Embryonic facial prominence (tissue), 1 donor: ENCODE data around the gene FARSB.
A peak's percentile ranks its signal among the peaks of the same experiment; 100 is the strongest.

Experiments
- DNase-seq: peaks from one replicate; pipeline ENCODE4 v3.0.0-alpha.2; 2016; ENCODE audit errors: extremely low spot score

The FARSB gene

GRCh38 chr2:222663479-222663878 lies 7.6 kb upstream of the FARSB start:
- no peak for DNase-seq

GRCh38 chr2:222656526-222657446 lies 894 bp upstream of the FARSB start:
- no peak for DNase-seq

DNA sequence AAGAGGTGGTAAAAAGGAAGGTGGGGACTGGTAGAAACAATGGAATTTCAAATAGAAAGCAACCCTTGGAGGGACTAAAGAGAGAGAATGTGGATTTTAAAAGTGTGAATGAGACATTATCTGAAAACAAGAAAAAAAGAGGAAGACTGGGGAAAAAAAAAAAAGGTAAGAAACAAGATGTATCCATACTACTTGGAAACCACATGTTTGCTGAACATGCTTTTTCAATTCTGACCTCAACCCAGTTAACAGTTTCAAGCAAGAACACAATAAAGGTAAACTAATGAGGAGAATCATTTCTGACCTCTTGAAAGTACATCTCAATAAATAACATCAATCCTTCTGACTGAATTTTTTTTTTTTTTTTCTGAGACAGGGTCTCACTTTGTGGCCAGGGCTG lies 2.6 kb downstream of the FARSB start:
- no peak for DNase-seq

DNA sequence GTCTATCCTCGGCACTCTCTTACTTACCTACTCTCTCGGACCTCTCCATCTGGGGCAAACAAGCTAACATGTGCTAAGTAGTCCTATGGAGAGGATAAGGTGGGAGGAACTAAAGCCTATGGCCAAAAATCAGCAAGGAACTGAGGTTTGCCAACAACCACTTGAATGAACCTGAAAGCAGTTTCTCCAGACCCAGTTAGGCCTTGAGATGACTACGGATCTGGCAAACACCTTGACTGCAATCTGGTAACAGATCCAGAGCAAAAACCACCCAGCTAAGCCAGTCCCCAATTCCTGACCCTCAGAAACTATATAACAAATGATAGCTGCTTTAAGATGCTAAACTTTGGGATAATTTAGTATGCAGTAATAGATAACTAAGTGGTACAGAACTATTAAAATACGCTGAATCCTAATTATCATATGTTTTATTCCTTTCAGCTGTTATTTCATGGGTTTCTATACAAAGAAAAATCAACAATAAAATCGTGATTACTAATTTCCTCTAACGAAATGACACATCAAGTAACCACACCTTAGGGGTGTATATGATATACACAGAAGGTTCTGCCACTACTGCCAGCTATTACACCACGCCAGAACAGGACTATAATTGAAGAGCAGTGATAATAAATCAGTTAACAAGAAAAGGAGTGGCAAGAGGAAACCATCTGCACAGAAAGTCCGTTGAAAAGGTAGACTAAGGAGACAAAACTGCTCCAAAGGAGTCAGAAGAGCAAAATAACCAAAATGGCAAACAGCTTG lies 3.2 kb downstream of the FARSB start:
- DNase-seq = no peak

DNA sequence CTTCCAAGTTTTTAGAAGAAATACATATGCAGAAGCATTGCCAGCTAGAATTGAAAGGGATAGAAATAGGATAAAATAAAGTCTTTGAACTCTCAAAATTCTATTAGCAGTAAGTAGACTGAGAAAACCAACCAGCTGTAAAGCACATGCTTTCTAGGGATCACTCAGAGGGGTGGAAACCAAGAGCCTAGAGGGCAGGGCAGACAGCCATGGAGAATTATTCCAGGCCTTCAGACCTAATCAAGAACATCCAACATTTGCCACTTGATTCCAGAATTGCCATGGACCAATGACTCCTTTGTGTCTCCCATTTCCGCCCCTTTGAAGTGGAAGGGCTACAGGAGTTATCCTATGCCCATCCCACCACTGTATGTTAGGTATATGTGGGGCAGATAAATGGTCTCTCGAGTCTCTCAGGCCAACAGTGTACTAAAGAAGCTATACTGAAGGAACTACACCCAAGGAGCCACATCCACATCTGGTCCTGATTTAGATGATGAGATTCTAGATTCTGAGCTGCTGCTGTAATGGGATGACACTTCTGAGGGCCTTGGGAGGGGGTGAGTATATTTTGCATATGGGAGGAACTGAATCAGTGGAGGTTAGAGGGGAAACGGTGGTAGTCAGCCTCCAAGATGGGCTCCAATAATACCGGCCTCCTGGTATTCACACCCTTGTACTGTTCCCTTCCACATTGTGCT lies 4.0 kb downstream of the FARSB start:
- DNase-seq = no peak

DNA sequence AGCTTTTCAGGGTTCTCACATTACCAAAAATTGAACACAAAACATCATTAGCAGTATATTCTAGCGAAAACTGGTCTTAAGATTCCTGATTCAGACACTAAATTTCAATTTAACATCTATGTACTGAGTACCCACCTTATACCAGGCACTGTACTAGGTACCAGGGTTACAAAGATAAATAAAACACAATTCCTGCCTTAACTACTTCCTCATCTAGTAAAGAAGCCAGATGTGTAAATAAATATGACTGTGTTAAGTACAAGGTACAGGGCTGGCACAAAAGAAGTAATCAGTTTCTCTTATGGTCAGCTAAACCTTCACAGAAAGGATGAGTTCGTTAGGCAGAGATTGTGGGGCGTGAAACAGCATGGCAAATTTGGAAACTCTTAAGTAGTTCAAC lies 6.1 kb downstream of the FARSB start:
- no peak for DNase-seq

DNA sequence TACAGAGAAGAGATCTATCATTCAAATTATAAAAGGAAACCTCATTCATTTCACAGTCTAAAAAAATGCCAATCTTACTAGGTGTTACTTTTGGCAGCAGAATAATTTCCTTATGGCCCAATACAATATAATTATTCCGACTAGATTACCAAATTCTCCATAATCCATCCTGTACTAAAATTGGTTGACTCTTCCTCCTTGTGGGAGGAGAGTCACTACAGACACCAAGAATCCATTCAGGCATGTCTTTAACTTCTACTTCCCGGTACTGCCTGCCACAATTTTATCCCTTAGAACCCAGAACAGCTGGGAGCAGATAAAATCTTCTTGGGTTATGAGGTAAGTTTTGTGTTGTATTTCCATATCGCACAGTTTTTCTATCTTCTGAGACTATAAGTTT lies 9.9 kb downstream of the FARSB start:
- DNase-seq = no peak

DNA sequence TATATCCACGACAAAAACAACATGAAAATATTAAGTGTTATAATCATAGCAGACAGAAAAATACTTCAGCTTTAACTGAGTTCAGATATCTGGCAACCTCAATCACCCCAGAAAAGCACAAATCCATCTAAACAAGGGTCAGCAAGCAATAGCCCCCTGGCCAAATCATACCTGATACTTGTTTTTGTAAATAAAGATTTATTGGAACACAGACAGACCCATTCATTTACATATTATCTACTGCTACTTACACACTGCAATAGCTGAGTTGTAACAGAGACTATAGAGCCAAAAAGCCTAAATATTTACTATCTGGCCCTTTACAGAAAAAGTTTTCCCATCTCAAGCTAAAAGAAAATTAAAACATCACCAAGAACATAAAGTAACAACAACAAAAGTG lies 12.8 kb downstream of the FARSB start:
- DNase-seq = no peak

- no peak for DNase-seq
These were observed 14.6 kb downstream of the FARSB start for GRCh38 chr2:222641336-222641735.

DNA sequence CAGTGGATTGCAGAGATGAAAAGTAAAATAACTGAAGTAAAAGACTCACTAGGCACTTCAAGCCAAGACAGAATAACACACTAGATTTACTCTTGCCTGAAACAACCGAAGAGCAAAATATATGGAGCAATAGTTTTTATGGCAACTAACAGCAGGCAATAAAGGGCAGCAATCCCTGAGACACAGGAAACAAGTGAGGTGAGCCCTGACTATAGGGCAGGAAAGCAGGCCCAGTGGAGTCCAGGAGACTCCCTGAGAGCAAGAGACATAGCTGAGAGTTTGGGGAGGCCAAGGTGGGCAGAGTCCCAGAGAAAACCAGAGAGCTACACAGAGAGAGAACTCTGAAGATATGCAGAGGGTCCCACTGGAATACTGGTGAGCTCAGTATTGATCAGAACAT lies 18.8 kb downstream of the FARSB start:
- DNase-seq = no peak

GRCh38 chr2:222635295-222635694 lies 20.6 kb downstream of the FARSB start:
- DNase-seq = no peak

- DNase-seq = no peak
These were observed 28.1 kb downstream of the FARSB start for GRCh38 chr2:222627764-222628163.

DNA sequence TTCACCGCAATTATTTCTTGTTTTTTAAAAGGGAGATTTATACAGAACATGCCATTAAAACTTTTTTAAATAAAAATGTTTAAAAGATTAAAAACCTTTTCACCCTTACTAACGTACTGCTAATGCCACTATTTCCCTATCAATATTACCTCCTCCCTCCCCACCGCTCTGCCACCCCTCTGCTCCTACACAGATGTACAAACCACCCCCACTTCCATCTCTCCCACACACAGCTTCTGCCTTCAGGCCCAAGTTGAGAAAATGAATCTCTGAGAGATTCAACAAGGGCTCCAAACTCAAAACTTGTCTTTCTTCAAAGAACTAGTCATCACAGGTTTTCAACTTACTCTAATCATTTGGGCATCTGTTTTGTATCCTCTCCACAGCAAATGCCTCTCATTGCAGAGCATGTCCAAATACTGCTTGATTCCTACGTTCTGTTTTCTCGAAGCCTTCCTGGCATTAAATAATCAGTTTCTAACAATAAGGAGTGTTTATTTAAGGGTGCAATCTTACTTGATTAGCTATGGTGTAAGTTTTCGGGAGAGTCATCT lies 32.1 kb downstream of the FARSB start:
- no peak for DNase-seq

DNA sequence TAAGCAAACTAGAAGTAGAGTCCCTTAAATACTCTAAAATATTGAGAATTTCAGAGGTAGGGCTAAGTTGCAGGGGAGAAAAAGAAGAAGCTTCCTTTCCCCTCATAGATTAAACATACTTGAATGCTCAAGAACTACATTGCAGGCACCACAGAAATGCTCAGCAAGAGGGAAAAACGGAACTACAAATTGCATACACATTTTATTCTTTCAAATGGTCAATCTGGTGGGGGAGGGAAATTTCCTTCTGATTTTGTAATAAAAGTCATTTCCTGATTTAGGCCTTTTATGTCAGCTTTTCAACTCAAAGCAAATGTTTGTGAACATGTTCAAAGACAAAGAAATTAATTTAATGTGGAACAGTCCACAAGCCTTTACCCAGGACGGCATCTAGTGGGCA lies 33.0 kb downstream of the FARSB start:
- no peak for DNase-seq

DNA sequence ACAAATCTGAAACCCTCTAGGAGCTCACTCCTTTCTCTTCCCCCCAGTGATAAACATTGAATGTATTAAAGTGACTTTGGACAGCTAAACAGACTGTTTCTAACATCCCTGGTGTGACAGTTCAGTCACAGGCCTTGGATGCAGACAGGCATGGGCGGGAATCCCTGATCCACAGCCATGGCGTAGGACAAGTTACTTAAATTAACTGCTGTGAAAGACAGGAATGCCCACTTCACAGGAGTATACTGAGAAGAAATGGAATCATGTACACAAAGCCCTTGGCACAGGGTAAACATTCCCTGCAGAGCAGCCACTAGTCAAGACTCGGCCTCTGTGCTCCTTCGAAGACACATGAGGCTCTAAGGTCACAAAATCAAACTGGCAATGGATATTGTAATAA lies 34.0 kb downstream of the FARSB start:
- DNase-seq = no peak

DNA sequence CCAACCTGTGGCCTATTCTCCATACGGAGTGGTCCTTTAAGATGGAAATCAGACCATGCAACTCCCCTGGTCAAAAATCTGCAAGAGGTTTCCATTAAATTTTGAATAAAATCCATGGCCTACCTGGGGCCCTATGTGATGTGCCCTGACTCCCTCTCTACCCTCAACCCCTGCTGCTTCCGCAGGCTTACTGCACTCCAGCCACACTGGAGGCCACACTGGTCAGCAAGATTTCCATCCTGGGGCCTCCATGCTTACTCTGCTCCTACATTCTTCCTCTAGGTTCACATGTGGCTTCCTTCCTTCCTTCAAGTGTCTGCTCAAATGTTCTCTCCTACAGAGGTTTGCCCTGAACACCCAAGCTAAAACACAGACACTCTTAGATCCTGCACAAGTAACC lies 40.6 kb downstream of the FARSB start:
- DNase-seq = no peak

- peak; percentile 65 for DNase-seq
These were observed 42.1 kb downstream of the FARSB start for GRCh38 chr2:222613715-222614331.

- no peak for DNase-seq
These were observed 44.2 kb downstream of the FARSB start for GRCh38 chr2:222611684-222612083.

- no peak for DNase-seq
These were observed 45.1 kb downstream of the FARSB start for GRCh38 chr2:222610746-222611145.

DNA sequence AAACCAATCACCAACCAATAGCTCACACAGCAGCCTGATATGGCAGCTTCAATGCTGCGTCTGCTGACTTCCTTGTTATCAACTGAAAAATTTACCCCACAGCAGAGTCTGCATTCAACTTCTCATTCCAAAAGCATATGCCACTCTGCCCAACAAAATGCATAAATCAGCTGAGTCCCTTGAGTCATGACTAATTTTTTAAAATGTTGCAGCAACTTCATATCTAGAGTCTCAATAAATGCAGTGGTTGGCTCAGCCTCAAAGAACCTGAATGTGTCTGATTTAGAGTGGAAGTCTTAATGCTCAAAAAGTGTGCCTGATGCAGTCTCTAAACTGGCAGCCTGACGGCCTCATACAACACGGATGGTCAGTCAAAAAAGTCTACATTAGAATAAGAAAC lies 46.5 kb downstream of the FARSB start:
- no peak for DNase-seq

- DNase-seq = no peak
These were observed 47.8 kb downstream of the FARSB start for GRCh38 chr2:222608081-222608480.

- DNase-seq = no peak
These were observed 49.6 kb downstream of the FARSB start for GRCh38 chr2:222606306-222606705.
